NOMO-1 treated with DMSO at 0.1 percent for 48 hours (cell line): Measurements from ENCODE around the gene RACGAP1.
"Not testable (repeated sequence)": the region's sequence is repeated elsewhere in the genome, so short reads cannot be mapped to it uniquely, and the experiment has no call there.

Experiments
- DNase-seq: peaks from one replicate; lab custom pipeline; 2025; ENCODE audit not compliant: unreplicated experiment; lab: John Stamatoyannopoulos, UW

The RACGAP1 gene

GRCh38 chr12:50032515-50032853, 7.2 kb upstream of the RACGAP1 start:
- no peak for DNase-seq

- DNase-seq, result not testable (repeated sequence)
Observed at GRCh38 chr12:50030449-50030848, 5.2 kb upstream of the RACGAP1 start.

- no peak for DNase-seq
Observed at GRCh38 chr12:50026691-50027090, 1.4 kb upstream of the RACGAP1 start.

DNA sequence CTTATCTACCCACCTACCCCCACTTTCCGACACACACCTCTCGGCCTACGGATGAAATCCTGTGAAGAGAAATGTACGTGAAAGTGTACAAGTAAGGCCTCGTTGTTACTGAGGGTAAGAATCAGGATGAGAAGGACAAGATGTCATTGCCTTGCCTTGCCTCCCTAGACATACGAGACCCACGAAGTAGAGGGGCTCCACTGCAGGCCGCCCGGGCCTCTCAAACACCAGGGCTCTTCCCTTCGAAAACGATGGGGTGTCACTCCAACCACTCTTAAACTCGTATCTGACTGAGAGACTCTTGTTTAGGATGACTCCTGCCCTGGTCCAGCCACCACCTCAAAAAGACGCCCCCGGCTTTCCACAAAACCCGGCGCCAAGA, 498 bp downstream of the RACGAP1 start:
- DNase-seq, result no peak

- no peak for DNase-seq
Observed at GRCh38 chr12:50024227-50024626, 1.1 kb downstream of the RACGAP1 start.

DNA sequence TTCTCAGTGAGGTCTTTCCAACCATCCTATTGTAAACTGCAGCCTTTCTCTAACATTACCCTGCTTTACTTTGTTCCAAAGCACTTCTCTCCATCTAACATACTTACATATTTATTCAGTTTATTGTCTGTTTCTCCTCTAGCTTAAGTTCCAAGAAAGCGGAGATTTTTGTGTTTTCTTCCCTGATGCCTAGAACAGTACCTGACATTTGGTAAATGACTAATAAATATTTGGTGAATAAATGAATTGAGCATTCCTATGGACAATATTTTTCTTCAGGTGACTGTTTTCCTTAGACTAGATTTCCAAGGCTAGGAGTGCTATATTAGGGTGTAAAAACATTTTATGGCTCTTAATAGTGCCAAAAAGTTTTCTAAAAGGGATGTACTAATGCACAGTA, 2.4 kb downstream of the RACGAP1 start:
- no peak for DNase-seq

DNA sequence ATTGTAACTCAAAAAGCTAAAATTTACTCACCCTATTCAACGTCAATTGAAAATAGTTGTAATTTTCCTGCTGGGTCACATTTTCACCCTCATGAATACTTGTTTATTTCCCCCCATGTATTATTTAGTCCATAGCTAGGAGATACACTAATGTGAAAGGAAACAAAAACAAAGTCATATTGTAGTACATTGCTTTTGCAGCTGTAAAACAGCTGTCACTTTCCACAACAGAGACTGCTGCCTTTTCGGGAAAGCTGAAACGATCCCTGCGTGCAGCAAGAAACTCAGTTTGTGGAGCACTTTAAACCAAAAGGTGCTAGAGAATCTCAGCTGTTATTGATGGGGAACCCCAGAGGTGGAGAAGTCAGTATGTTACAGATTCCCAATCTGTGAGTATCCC, 4.3 kb downstream of the RACGAP1 start:
- DNase-seq, result no peak

DNA sequence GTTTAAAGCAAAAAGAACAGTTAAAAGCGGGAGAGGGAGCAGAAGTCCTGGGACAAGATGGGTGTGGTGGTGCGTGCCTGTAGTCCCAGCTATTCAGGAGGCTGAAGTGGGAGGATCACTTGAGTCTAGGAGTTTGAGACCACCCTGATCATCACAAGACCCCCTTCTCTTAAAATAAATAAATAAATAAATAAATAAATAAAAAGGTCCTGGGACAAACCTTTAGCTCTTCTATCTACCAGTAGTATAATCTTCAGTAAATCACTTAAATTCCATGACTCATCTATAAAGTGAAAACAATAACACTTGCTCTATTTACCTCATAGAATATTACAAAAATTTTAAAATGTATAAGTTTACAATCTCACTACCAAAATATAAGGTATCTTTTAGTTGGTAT, 5.8 kb downstream of the RACGAP1 start:
- DNase-seq, result no peak

DNA sequence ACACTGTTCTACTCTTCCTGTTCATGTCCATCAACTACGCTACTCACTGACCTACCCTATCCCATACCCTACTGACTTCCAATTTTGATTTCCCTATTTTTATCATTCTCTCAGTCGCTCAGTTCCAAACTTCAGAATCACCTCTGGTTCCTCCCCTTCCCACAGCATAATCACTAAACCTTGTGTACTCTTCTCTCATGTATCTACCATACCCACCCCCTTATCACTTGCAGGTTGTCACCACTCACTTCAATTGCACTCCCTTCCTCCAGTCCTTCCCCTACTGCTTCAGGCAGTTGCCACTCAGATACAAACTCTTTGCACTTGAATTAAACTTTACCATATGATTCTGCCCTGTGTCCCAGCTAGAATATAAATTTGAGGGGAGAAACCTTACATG, 6.3 kb downstream of the RACGAP1 start:
- no peak for DNase-seq

DNA sequence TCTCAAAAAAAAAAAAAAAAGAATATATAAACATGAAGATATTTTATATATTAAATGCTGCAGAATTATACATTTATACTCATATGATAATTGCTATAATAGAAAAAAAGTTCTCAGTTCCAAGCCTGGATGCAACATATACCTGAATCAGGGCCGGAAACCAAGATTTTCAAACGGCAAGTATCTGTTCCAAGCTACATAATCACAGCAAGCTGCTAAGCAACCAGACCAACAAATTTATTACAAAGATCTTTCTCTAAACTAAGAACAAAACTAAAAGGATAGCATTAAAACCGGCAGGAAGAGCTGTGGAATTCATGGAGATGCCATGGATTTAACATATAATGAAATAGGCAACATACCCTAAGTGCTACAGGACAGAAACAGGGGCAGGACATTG, 7.1 kb downstream of the RACGAP1 start:
- DNase-seq, result no peak

DNA sequence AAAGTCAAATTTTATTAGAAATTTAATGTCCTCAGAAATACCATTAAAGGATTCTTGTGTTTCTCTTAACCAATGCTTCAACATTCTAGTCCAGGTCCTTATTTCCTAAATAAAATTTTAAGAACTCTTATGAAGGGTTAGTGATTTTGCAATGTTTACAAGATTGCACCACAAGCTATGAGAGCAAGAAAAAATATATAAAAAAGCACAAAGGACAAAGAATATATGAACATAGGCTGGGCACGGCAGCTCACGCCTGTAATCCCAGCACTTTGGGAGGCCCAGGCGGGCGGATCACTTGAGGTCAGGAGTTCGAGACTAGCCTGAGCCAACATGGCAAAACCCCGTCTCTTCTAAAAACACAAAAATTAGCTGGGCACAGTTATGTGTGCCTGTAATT, 7.7 kb downstream of the RACGAP1 start:
- DNase-seq, result peak; percentile 39

GRCh38 chr12:50016501-50017475, 8.5 kb downstream of the RACGAP1 start:
- no peak for DNase-seq

DNA sequence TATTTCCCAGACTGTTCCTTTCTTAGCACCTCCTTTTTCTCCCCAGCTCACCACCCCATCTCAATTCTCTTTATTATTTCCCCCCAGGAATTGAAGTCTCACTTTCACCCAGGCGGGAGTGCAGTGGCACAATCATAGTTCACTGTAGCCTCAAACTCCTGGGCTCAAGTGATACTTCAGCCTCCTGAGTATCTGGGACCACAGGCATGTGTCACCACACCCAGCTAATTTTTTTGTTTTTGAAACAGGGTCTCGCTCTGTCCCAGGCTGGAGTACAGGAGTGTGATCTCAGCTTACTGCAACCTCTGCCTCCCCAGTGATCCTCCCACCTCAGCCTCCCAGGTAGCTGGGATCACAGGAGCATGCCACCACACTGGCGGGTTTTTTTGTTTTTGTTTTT, 11.0 kb downstream of the RACGAP1 start:
- DNase-seq, result no peak

DNA sequence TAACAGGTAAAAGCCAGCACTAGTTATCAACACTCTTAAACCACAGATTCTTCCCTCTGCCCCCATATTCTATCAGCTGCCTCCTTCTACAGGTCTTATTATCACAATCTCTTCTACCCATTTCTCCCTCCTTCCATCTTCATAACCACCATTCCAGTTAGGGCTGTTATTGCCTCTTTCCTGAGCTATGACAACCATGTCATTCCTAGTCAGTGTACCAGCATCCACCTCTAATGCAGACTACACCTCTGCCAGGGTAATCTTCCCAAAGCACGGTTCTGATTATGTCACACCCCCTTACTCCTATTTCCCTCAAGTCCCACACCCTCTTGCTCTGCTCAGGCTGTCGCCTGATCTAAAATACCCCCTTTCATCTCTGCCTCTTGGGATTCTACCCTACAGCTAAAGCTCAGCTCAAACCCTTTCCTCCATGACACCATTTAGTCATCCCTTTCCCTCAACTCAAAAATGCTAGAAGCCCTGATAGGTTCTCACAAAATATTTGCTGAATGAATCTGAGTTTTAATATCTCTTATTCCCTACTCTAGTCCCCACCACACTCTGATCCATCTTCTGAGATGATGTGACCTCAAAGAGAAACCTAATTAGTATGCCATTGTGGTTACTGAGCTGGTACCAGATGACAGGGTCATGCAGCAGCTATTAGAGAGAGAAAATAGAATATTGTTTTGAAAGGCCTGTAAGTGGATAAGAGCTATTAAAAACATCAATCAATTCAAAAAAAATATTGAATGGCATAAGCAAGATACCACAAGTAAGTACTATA, 11.7 kb downstream of the RACGAP1 start:
- no peak for DNase-seq

- no peak for DNase-seq
Observed at GRCh38 chr12:50006754-50007442, 18.4 kb downstream of the RACGAP1 start.

DNA sequence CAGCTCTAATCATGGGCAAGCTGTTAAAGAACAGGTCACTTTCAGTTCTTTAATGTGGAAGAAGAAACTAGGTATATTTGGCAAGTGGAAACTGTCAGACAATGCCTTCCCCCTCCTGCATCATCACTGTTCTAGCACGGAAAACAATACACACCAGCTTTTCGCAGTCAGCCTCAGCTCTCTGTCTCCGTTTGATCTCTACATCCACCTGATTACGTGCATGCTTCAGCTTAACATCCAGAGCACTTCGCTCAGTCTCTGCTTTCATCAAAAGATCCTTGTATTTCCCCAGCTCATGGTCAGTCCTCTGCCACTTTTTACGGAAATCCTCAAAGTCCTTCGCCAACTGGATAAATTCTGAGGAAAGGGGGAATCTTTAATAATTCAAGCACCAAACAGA, 19.0 kb downstream of the RACGAP1 start:
- no peak for DNase-seq

- no peak for DNase-seq
Observed at GRCh38 chr12:50005175-50005574, 20.1 kb downstream of the RACGAP1 start.

GRCh38 chr12:50004696-50005095, 20.6 kb downstream of the RACGAP1 start:
- DNase-seq, result no peak

GRCh38 chr12:50003595-50003994, 21.7 kb downstream of the RACGAP1 start:
- DNase-seq, result no peak

- DNase-seq, result no peak
Observed at GRCh38 chr12:49998453-49998852, 26.8 kb downstream of the RACGAP1 start.

DNA sequence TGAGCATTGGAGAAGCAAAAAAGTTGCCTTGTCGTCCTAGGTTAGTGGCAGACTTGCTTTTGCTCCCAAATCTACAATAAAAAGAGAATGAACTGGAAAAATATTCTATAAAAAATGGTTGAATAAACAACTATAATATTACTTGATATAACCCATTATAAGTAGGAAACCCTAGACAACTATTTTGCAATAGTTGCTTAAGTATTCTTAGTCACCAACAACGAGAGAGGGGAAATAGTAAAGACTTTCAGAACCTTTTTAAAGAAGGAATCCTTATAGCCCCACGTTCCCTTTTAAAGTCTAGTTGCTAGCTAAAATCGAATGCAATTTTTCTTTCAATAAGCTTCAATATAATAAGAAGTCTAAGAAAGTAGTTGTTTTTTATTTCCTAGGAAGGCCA, 35.0 kb downstream of the RACGAP1 start:
- peak; percentile 82 for DNase-seq

DNA sequence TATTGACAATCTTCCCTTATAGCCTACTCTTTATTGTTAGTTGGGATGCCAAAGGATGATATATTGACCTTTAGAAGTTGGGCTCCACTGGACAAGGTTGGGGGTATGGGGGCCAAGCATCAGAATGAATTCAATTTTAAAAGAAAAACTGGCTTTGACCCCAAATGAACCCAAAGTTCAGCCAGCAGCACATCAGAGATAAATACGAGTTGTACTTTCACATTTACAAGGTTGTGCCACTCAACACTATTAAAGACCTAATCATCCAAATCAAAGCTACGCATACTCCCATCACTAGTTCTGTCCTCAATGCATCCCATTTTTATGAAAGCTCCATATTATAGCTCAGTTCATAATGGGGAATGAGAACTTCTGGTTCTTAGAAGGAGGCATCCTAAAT, 35.9 kb downstream of the RACGAP1 start:
- not testable (repeated sequence) for DNase-seq
